Trophoblast cell (in vitro differentiated cells and primary cell): ENCODE data around the gene RPSA.
"Not testable (repeated sequence)": the region's sequence is repeated elsewhere in the genome, so short reads cannot be mapped to it uniquely, and the experiment has no call there.

Experiments used
- DNase-seq, 2 donors: peaks; one replicate each; pipeline ENCODE4 v3.0.0-alpha.2; 2016
- H2AFZ ChIP-seq: 2 replicates; pipeline ENCODE4 v1.6.1; 2013; ENCODE audit warnings: low read length, moderate library complexity, mild to moderate bottlenecking; ENCODE audit not compliant: insufficient read depth, poor library complexity
- H2AK5ac ChIP-seq: 2 replicates; pipeline ENCODE4 v1.6.1; 2013; ENCODE audit warnings: mild to moderate bottlenecking, low read length
- H2BK120ac ChIP-seq: 2 replicates; pipeline ENCODE4 v1.6.1; 2013; ENCODE audit warnings: low read length, mild to moderate bottlenecking, moderate library complexity; ENCODE audit not compliant: insufficient read depth, poor library complexity
- H2BK12ac ChIP-seq: 2 replicates; pipeline ENCODE4 v1.6.1; 2013; ENCODE audit warnings: mild to moderate bottlenecking, low read length, moderate library complexity
- H2BK5ac ChIP-seq: 2 replicates; pipeline ENCODE4 v1.6.1; 2013; ENCODE audit warnings: low read length, low read depth, moderate library complexity, mild to moderate bottlenecking; ENCODE audit not compliant: poor library complexity
- H3K14ac ChIP-seq: 2 replicates; pipeline ENCODE4 v1.6.1; 2013; ENCODE audit warnings: mild to moderate bottlenecking, low read length
- H3K18ac ChIP-seq: 2 replicates; pipeline ENCODE4 v1.6.1; 2013; ENCODE audit warnings: mild to moderate bottlenecking, low read length
- H3K23ac ChIP-seq: 2 replicates; pipeline ENCODE4 v1.6.1; 2013; ENCODE audit warnings: low read length
- H3K27ac ChIP-seq: 2 replicates; pipeline ENCODE4 v1.5.1; 2013; ENCODE audit warnings: low read depth, mild to moderate bottlenecking, inconsistent platforms, low read length, moderate library complexity
- H3K27me3 ChIP-seq: 2 replicates; pipeline ENCODE4 v1.6.1; 2013; ENCODE audit warnings: inconsistent platforms, mild to moderate bottlenecking, low read length, moderate library complexity; ENCODE audit not compliant: insufficient read depth
- H3K36me3 ChIP-seq, 2 experiments: 1 replicate in 1 of 2; 2 replicates in 1 of 2; pipeline ENCODE4 v1.6.1; 2013; ENCODE audit warnings: low read length in 2 of 2, mild to moderate bottlenecking in 2 of 2, moderate library complexity in 1 of 2; ENCODE audit not compliant: insufficient read depth in 2 of 2, control insufficient read depth in 1 of 2
- H3K4ac ChIP-seq: 2 replicates; pipeline ENCODE4 v1.6.1; 2013; ENCODE audit warnings: low read depth, mild to moderate bottlenecking, low read length, moderate library complexity
- H3K4me1 ChIP-seq, 2 experiments: 1 replicate in 1 of 2; 2 replicates in 1 of 2; pipeline ENCODE4 v1.6.1; 2013; ENCODE audit warnings: low read length in 2 of 2, mild to moderate bottlenecking in 2 of 2, moderate library complexity in 1 of 2; ENCODE audit not compliant: insufficient read depth in 2 of 2, control insufficient read depth in 1 of 2
- H3K4me2 ChIP-seq: 2 replicates; pipeline ENCODE4 v1.6.1; 2013; ENCODE audit warnings: inconsistent platforms, mild to moderate bottlenecking, low read length, moderate library complexity
- H3K4me3 ChIP-seq: 2 replicates; pipeline ENCODE4 v1.5.1; 2013; ENCODE audit warnings: mild to moderate bottlenecking, low read depth, low read length, inconsistent platforms
- H3K79me1 ChIP-seq: one replicate; pipeline ENCODE4 v1.6.1; 2013; ENCODE audit warnings: low read length
- H3K79me2 ChIP-seq: 2 replicates; pipeline ENCODE4 v1.6.1; 2013; ENCODE audit warnings: low read length, mild to moderate bottlenecking; ENCODE audit not compliant: control insufficient read depth, insufficient read depth, poor library complexity
- H3K9ac ChIP-seq: 2 replicates; pipeline ENCODE4 v1.6.1; 2013; ENCODE audit warnings: mild to moderate bottlenecking, low read length
- H3K9me3 ChIP-seq: 2 replicates; pipeline ENCODE4 v1.6.1; 2013; ENCODE audit warnings: low read depth, mild to moderate bottlenecking, control low read depth, inconsistent platforms, low read length; ENCODE audit not compliant: insufficient read depth
- H4K12ac ChIP-seq: 2 replicates; pipeline ENCODE4 v1.6.1; 2013; ENCODE audit warnings: low read depth, mild to moderate bottlenecking, low read length, moderate library complexity
- H4K8ac ChIP-seq: 2 replicates; pipeline ENCODE4 v1.6.1; 2013; ENCODE audit warnings: low read depth, mild to moderate bottlenecking, low read length, moderate library complexity
- H4K91ac ChIP-seq: one replicate; pipeline ENCODE4 v1.6.1; 2013; ENCODE audit warnings: low read depth, mild to moderate bottlenecking, low read length, moderate library complexity
- WGBS: extraction: QIAGEN DNeasy Blood & Tissue Kit; methylation state at CpG from one replicate; pipeline ENCODE4 v1.1.7; 2013; ENCODE audit warnings: missing lambda C conversion rate; ENCODE audit not compliant: insufficient read length, insufficient coverage; ENCODE audit errors: extremely low coverage; 5-methylcytosine and 5-hydroxymethylcytosine counted together

Gene RPSA

GRCh38 chr3:39456159-39456558 is 49.6 kb downstream of the RPSA start:
- no peak overlapping the region for H2BK12ac ChIP-seq
- H3K9ac ChIP-seq, result no peak overlapping the region
- H3K9me3 ChIP-seq, result no peaks in the 10 kb centered on the region
- no peak overlapping the region for H2AK5ac ChIP-seq
- no peaks in the 10 kb centered on the region for H3K79me1 ChIP-seq
- no CpG with 5 or more reads among the region's 20 CpGs for WGBS
- H2BK5ac ChIP-seq, result no peak overlapping the region
- H4K12ac ChIP-seq, result no peak overlapping the region
- no peak overlapping the region for H3K18ac ChIP-seq
- no peak overlapping the region for H3K23ac ChIP-seq
- H3K27me3 ChIP-seq, result no peaks in the 10 kb centered on the region
- H4K8ac ChIP-seq, result no peak overlapping the region
- H3K36me3 ChIP-seq, result no peaks in the 10 kb centered on the region
- no peak overlapping the region for H3K14ac ChIP-seq
- H3K4me3 ChIP-seq, result no peak overlapping the region
- H3K4me1 ChIP-seq, result peaks cover 0 to 1% of the 10 kb centered on the region in 2 experiments
- H4K91ac ChIP-seq, result no peak overlapping the region
- H2BK120ac ChIP-seq, result no peak overlapping the region
- DNase-seq, result no peak
- no peak overlapping the region for H3K4me2 ChIP-seq
- no peak overlapping the region for H3K4ac ChIP-seq
- no peak overlapping the region for H3K27ac ChIP-seq
- no peaks in the 10 kb centered on the region for H3K79me2 ChIP-seq
- H2AFZ ChIP-seq, result no peak overlapping the region

GRCh38 chr3:39457361-39457760 is 50.8 kb downstream of the RPSA start:
- no peak overlapping the region for H3K18ac ChIP-seq
- no peaks in the 10 kb centered on the region for H3K9me3 ChIP-seq
- H4K91ac ChIP-seq, result no peak overlapping the region
- no peak overlapping the region for H2AFZ ChIP-seq
- no peak overlapping the region for H2BK5ac ChIP-seq
- no peak overlapping the region for H3K27ac ChIP-seq
- no peak overlapping the region for H3K4me3 ChIP-seq
- WGBS, result no CpG with 5 or more reads among the region's 9 CpGs
- no peak overlapping the region for H3K4ac ChIP-seq
- no peaks in the 10 kb centered on the region for H3K36me3 ChIP-seq
- H2BK12ac ChIP-seq, result no peak overlapping the region
- H3K23ac ChIP-seq, result no peak overlapping the region
- no peak overlapping the region for H3K14ac ChIP-seq
- no peak overlapping the region for H2BK120ac ChIP-seq
- H4K12ac ChIP-seq, result no peak overlapping the region
- H3K27me3 ChIP-seq, result no peaks in the 10 kb centered on the region
- no peak overlapping the region for H3K4me2 ChIP-seq
- DNase-seq, result peak; percentile 87 to 96
- no peak overlapping the region for H2AK5ac ChIP-seq
- no peak overlapping the region for H4K8ac ChIP-seq
- no peaks in the 10 kb centered on the region for H3K79me1 ChIP-seq
- H3K9ac ChIP-seq, result no peak overlapping the region
- peaks cover 0 to 1% of the 10 kb centered on the region in 2 experiments for H3K4me1 ChIP-seq
- no peaks in the 10 kb centered on the region for H3K79me2 ChIP-seq

GRCh38 chr3:39458579-39458978 is 52.1 kb downstream of the RPSA start:
- H3K14ac ChIP-seq, H3K36me3 ChIP-seq, H3K4me1 ChIP-seq, H3K4me2 ChIP-seq, H4K91ac ChIP-seq, H4K12ac ChIP-seq, H3K23ac ChIP-seq, H2BK120ac ChIP-seq, H3K9me3 ChIP-seq, H2BK12ac ChIP-seq, H3K9ac ChIP-seq, DNase-seq, H2BK5ac ChIP-seq, H3K4me3 ChIP-seq, H3K4ac ChIP-seq, H4K8ac ChIP-seq, H3K27ac ChIP-seq, H3K79me2 ChIP-seq, H3K79me1 ChIP-seq, H2AFZ ChIP-seq, H3K18ac ChIP-seq, H2AK5ac ChIP-seq, H3K27me3 ChIP-seq: not testable (repeated sequence)
- no CpG with 5 or more reads among the region's 5 CpGs for WGBS

GRCh38 chr3:39460677-39461076 is 54.2 kb downstream of the RPSA start:
- WGBS, result no CpG with 5 or more reads among the region's 2 CpGs
- Histone ChIP-seq H3K4me3 (no peak overlapping the region), H3K4me1 (no peaks in the 10 kb centered on the region), H3K36me3 (no peaks in the 10 kb centered on the region), H4K91ac (no peak overlapping the region), H3K4me2 (no peak overlapping the region), H3K4ac (no peak overlapping the region), H2BK120ac (no peak overlapping the region), H3K27ac (no peak overlapping the region), H3K79me2 (no peaks in the 10 kb centered on the region), H3K79me1 (no peaks in the 10 kb centered on the region), H3K18ac (no peak overlapping the region), H4K8ac (no peak overlapping the region), H3K9me3 (no peaks in the 10 kb centered on the region), H3K23ac (no peak overlapping the region), H3K14ac (no peak overlapping the region), H3K9ac (no peak overlapping the region), H2BK5ac (no peak overlapping the region), H2AFZ (no peak overlapping the region), H2BK12ac (no peak overlapping the region), H3K27me3 (no peaks in the 10 kb centered on the region), H4K12ac (no peak overlapping the region), H2AK5ac (no peak overlapping the region)
- no peak for DNase-seq
